ENCODE measurements around the gene ATP2B1. TPM values are rescaled to one million over a fixed set of nuclear protein-coding genes. Genes with fewer than 3 reads are reported as not detected.

ATP2B1 gene
- total RNA-seq, 1 donor, result 56.8 TPM

GRCh38 chr12:89559753-89560152 is 148.9 kb downstream of the ATP2B1 start:
- no peak for TF ChIP-seq CTCF (IDR thresholded peaks at IDR 0.05; ENCODE audit: insufficient read depth, low read length)
- DNase-seq (ENCODE audit: low read depth), result no peak
- no peak overlapping the region for H3K4me3 ChIP-seq (ENCODE audit: low read depth, low read length)

GRCh38 chr12:89556976-89557375 is 151.7 kb downstream of the ATP2B1 start:
- H3K4me3 ChIP-seq (ENCODE audit: low read depth, low read length), result no peak overlapping the region
- no peak for TF ChIP-seq CTCF (IDR thresholded peaks at IDR 0.05; ENCODE audit: insufficient read depth, low read length)
- DNase-seq (ENCODE audit: low read depth), result peak; percentile 13

GRCh38 chr12:89552376-89552775 is 156.3 kb downstream of the ATP2B1 start:
- no peak for DNase-seq (ENCODE audit: low read depth)
- no peak overlapping the region for H3K4me3 ChIP-seq (ENCODE audit: low read depth, low read length)
- TF ChIP-seq CTCF (IDR thresholded peaks at IDR 0.05; ENCODE audit: insufficient read depth, low read length), result no peak

GRCh38 chr12:89551747-89552146 is 156.9 kb downstream of the ATP2B1 start:
- TF ChIP-seq CTCF (IDR thresholded peaks at IDR 0.05; ENCODE audit: insufficient read depth, low read length), result no peak
- no peak for DNase-seq (ENCODE audit: low read depth)
- no peak overlapping the region for H3K4me3 ChIP-seq (ENCODE audit: low read depth, low read length)

- no peak for DNase-seq (ENCODE audit: low read depth)
- no peak for TF ChIP-seq CTCF (IDR thresholded peaks at IDR 0.05; ENCODE audit: insufficient read depth, low read length)
- H3K4me3 ChIP-seq (ENCODE audit: low read depth, low read length), result no peak overlapping the region
Observed at GRCh38 chr12:89547101-89547500, 161.5 kb downstream of the ATP2B1 start.

- DNase-seq (ENCODE audit: low read depth), result no peak
- H3K4me3 ChIP-seq (ENCODE audit: low read depth, low read length), result no peak overlapping the region
- TF ChIP-seq CTCF (IDR thresholded peaks at IDR 0.05; ENCODE audit: insufficient read depth, low read length), result no peak
Observed at GRCh38 chr12:89546151-89546550, 162.5 kb downstream of the ATP2B1 start.

- no peak for TF ChIP-seq CTCF (IDR thresholded peaks at IDR 0.05; ENCODE audit: insufficient read depth, low read length)
- H3K4me3 ChIP-seq (ENCODE audit: low read depth, low read length), result no peak overlapping the region
- peak; percentile 31 for DNase-seq (ENCODE audit: low read depth)
Observed at GRCh38 chr12:89544681-89545184, 163.9 kb downstream of the ATP2B1 start.
